HG03097 (cell line): ENCODE data around the gene CREG1.

Experiments used
- ATAC-seq: cut with Tn5 transposase; IDR thresholded peaks from one replicate; pipeline ENCODE4 v1.9.1; 2021; ENCODE audit not compliant: unreplicated experiment, low FRiP score

The CREG1 gene

GRCh38 chr1:167509587-167509986 is 44.0 kb downstream of the CREG1 start:
- ATAC-seq = no peak

GRCh38 chr1:167507719-167508118 is 45.8 kb downstream of the CREG1 start:
- no peak for ATAC-seq

DNA sequence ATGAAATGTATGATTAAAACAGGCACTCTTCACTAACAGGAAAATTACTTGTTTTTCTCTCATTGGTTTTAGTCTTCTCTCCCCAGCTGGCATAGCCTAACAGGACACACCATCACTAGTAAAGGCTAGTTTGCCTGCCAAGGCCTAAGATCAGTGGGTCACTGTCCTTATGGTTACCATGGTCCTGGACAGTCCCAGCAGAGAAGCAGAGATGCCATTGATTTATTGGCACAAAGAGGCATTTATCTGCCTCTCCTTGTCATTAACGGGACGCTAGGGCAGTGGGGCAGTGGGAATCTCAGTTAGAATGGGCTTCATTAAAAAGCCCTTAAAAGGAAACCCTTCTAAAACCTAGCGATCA is 49.1 kb downstream of the CREG1 start:
- ATAC-seq = no peak

GRCh38 chr1:167503626-167504466 is 49.7 kb downstream of the CREG1 start:
- no peak for ATAC-seq

DNA sequence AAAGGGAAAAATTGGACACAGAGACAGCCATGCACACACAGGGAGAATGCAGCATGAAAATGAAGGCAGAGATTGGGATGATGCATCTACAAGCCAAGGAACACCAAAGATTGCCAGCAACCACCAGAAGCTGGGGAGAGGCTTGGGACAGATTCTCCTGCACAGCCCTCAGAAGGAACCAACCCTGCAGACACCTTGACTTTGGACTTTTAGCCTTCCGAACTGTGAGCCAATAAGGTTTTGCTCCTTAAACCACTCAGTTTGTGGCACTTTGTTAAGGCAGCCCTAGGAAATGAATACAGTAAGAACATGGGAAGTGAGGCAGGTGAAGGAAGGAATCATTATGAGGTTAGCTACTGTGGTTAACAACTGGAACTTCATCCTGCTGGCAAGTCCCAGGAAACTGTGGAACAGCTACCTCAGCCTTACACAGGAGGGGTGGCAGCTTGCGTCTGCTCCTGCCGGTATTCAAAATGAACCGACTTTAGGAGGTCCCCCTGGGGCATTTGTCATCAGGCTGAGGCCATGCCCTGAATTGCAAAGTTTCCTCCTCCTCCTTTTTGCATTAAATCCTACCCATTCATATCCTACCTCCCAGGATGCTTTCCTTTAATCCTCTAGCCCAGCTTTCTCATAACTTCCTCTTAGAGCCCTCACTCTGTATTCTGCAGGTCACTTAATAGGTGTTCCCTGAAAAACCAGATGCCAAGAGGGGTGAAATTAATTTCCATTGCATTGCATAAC is 50.7 kb downstream of the CREG1 start:
- ATAC-seq = no peak

GRCh38 chr1:167502192-167502551 is 51.4 kb downstream of the CREG1 start:
- ATAC-seq = no peak

DNA sequence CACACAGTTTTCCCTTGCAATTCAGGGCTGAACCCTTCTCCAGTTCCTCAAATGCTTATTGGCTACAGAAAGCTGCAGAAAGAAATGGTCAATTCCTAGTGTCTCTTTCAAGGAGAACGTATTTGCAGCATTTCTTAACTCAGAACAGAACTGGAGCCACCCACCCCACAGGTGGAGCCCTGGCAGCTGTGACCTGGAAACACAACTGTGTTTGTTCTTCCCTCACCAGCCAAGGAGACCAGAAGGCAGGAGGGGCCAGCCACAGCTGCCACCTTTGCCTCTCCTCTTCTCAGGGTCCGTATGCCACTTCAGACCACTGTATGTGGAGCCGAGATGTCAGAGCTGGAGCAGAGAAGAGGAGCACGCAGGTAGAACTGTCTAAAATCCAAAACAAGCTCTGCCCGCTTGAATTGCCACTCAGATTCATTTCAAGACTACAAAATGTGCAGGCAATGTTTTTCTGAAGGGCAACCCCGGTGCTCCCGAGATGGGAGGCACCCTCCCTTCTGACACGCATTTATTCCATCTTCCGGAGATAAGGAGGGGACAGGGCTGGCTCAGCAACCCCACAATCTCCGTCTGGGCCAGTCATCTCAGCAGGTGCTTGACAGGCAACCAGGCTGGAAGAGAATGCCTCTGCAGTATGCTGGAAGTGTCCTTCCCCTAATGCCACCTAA is 51.9 kb downstream of the CREG1 start:
- no peak for ATAC-seq

DNA sequence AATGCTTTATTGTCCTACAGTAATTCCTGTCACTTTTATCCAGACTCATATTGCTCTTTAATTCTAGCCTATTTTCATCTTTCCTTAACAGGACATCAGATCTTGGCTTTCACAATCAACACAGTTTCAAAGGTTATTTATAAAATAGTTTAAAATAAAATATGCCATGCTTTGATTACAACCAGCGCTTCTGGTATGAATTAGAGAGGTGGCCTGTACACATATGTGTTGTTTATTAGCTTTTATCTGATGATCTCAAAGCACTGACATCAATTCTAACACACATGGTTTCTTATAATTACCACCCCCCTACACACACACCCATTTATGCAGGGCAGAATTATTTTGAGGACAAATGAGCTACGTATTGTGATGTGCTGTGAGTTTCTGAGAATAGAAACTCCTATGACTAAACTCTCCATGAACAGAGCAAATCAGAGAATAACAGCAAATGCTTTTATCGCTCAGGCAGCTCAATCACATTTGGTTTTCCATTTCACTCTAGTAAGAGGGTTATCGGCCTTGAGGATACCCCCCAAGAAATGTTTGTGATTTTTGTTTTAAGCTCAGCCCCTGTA is 53.2 kb downstream of the CREG1 start:
- ATAC-seq = no peak

- peak; percentile 88 for ATAC-seq
These were observed 53.9 kb downstream of the CREG1 start for GRCh38 chr1:167499664-167500101.

DNA sequence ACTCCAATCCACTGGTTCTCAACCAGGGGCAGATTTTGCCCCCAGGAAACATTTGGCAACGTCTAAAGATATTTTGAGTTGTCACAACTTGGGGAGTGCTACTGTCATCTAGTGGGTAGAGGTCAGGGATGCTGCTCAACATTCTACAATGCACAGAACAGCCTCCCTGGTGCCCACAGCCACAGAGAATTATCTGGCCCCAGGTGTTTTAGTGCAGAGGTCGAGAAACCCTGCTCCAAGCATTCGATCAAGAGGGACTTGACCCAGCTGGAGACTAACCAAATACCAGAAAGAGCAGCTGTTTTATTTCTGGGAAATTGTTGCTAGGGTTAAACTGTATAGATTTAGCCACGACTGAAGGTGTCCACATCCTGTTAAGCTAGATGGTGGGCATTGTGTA is 54.5 kb downstream of the CREG1 start:
- ATAC-seq = no peak

GRCh38 chr1:167496797-167497619 is 56.6 kb downstream of the CREG1 start:
- no peak for ATAC-seq

GRCh38 chr1:167493372-167493771 is 60.2 kb downstream of the CREG1 start:
- ATAC-seq = no peak

GRCh38 chr1:167492481-167492910 is 61.1 kb downstream of the CREG1 start:
- ATAC-seq = no peak

DNA sequence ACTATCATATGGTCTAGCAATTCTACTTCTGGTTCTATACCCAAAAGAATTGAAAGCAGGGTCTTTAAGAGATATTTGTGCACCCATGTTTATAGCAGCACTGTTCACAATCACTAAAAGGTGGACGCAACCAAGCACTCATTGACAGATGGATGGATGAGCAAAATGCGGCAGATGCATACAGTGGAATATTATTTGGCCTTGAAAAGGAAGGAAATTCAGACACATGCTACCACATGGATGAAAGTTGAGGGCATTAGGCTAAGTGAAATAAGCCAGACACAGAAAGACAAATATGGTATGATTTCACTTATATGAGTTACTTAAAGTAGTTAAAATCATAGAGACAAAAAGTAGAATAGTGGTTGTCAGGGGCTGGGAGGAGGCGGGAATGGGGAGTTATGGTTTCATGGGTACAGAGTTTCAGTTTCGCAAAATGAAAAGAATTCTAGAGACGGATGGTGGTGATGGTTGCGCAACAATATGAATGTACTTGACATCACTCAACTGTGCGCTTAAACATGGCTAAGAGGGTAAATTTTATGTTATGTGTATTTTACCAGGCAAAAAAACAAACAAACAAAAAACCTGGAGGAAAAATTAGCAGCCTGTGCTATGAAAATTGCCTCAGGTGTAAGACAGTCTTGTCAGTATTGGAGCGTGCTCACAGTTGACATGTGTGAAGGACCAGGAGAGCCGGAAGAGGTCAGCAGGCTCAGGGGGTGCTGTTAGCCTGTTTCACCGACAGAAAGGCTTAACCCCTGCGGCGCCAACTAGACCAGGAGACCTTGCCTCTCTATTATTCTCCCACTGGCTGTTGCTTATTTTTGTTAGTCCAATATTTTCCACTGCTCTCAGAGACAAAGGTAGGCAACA is 61.7 kb downstream of the CREG1 start:
- ATAC-seq = no peak
